GM23248 (cell line): ENCODE measurements around the gene MED12L. TPM values are rescaled to one million over a fixed set of nuclear protein-coding genes. Genes with fewer than 3 reads are reported as not detected.
A peak's percentile ranks its signal among the peaks of the same experiment; 100 is the strongest.

ENCODE experiments used
- DNase-seq: peaks from one replicate; pipeline ENCODE4 v3.0.0-alpha.2; 2015
- H2AFZ ChIP-seq: fragments of 200-600 bp; sonication (generic); 2 replicates; pipeline ENCODE4 v1.6.1; 2016; ENCODE audit warnings: antibody characterized with exemption
- H3F3A ChIP-seq: fragments of 200-600 bp; sonication (generic); 2 replicates; pipeline ENCODE4 v1.6.1; 2016; ENCODE audit warnings: mild to moderate bottlenecking, antibody characterized with exemption, mixed run types; ENCODE audit not compliant: insufficient read depth
- H3K27ac ChIP-seq: fragments of 200-600 bp; sonication (generic); 2 replicates; pipeline ENCODE4 v1.5.1; 2016; ENCODE audit warnings: mild to moderate bottlenecking
- H3K27me3 ChIP-seq: fragments of 200-600 bp; sonication (generic); replicated peaks from 2 replicates; pipeline ENCODE4 v1.6.1; 2016; ENCODE audit warnings: mild to moderate bottlenecking; ENCODE audit not compliant: insufficient read depth
- H3K36me3 ChIP-seq: fragments of 200-600 bp; sonication (generic); 2 replicates; pipeline ENCODE4 v1.6.1; 2016; ENCODE audit warnings: low read depth, mild to moderate bottlenecking
- H3K4me1 ChIP-seq: fragments of 200-600 bp; sonication (generic); 2 replicates; pipeline ENCODE4 v1.6.1; 2016; ENCODE audit warnings: mild to moderate bottlenecking; ENCODE audit not compliant: insufficient read depth
- H3K4me2 ChIP-seq: fragments of 200-600 bp; sonication (generic); one replicate; pipeline ENCODE4 v1.6.1; 2016; ENCODE audit warnings: mild to moderate bottlenecking; ENCODE audit not compliant: unreplicated experiment
- H3K4me3 ChIP-seq: fragments of 200-600 bp; sonication (generic); 2 replicates; pipeline ENCODE4 v1.5.1; 2016; ENCODE audit warnings: mild to moderate bottlenecking
- H3K79me2 ChIP-seq: fragments of 200-600 bp; sonication (generic); 2 replicates; pipeline ENCODE4 v1.6.1; 2016; ENCODE audit warnings: mild to moderate bottlenecking; ENCODE audit not compliant: insufficient read depth
- H3K9ac ChIP-seq: fragments of 200-600 bp; sonication (generic); 2 replicates; pipeline ENCODE4 v1.6.1; 2016; ENCODE audit warnings: mild to moderate bottlenecking
- H3K9me2 ChIP-seq: fragments of 200-600 bp; sonication (generic); 2 replicates; pipeline ENCODE4 v1.6.1; 2016; ENCODE audit warnings: mixed run types, mild to moderate bottlenecking, moderate library complexity; ENCODE audit not compliant: insufficient read depth
- H3K9me3 ChIP-seq: fragments of 200-600 bp; sonication (generic); one replicate; pipeline ENCODE4 v1.6.1; 2017; ENCODE audit warnings: low read depth
- H4K20me1 ChIP-seq: fragments of 200-600 bp; sonication (generic); 2 replicates; pipeline ENCODE4 v1.6.0; 2016; ENCODE audit not compliant: insufficient read depth
- EZH2 ChIP-seq: fragments of 200-600 bp; sonication (generic); IDR thresholded peaks from 2 replicates; pipeline ENCODE4 v1.6.1; 2018; ENCODE audit warnings: antibody characterized with exemption, mild to moderate bottlenecking; ENCODE audit not compliant: insufficient read depth, poor library complexity, severe bottlenecking
- EZH2phosphoT487 ChIP-seq: fragments of 200-600 bp; sonication (generic); IDR thresholded peaks from 2 replicates; pipeline ENCODE4 v1.6.1; 2018; ENCODE audit warnings: antibody characterized with exemption, moderate library complexity, mild to moderate bottlenecking, low read depth; ENCODE audit not compliant: insufficient read depth
- WGBS, 2 experiments: methylation state at CpG; one replicate each; pipeline ENCODE4 v1.1.6; 2015 to 2017; ENCODE audit warnings: low lambda C conversion rate in 2 of 2, low coverage in 1 of 2; ENCODE audit errors: missing lambda C conversion rate in 2 of 2; 5-methylcytosine and 5-hydroxymethylcytosine counted together
- in situ Hi-C: fragments of 300-500 bp; cut with MboI; formaldehyde crosslinking; loops from 2 replicates; pipeline ENCODE4 v1.15.0; 2020
- polyA plus RNA-seq: library from polyadenylated mRNA; unstranded; fragments of >200 nt; fragmentation: Nextera tagmentation; extraction: Ambion mirVana; gene quantifications from 2 replicates; pipeline ENCODE4 v1.2.1, GENCODE V29; 2016
- total RNA-seq: library from RNA; depleted of rRNA; stranded (reverse); fragments of >200 nt; shearing (Covaris generic); gene quantifications from 2 replicates; pipeline ENCODE4 v1.2.3, GENCODE V29; 2014; rRNA removed

Gene MED12L, protein sequence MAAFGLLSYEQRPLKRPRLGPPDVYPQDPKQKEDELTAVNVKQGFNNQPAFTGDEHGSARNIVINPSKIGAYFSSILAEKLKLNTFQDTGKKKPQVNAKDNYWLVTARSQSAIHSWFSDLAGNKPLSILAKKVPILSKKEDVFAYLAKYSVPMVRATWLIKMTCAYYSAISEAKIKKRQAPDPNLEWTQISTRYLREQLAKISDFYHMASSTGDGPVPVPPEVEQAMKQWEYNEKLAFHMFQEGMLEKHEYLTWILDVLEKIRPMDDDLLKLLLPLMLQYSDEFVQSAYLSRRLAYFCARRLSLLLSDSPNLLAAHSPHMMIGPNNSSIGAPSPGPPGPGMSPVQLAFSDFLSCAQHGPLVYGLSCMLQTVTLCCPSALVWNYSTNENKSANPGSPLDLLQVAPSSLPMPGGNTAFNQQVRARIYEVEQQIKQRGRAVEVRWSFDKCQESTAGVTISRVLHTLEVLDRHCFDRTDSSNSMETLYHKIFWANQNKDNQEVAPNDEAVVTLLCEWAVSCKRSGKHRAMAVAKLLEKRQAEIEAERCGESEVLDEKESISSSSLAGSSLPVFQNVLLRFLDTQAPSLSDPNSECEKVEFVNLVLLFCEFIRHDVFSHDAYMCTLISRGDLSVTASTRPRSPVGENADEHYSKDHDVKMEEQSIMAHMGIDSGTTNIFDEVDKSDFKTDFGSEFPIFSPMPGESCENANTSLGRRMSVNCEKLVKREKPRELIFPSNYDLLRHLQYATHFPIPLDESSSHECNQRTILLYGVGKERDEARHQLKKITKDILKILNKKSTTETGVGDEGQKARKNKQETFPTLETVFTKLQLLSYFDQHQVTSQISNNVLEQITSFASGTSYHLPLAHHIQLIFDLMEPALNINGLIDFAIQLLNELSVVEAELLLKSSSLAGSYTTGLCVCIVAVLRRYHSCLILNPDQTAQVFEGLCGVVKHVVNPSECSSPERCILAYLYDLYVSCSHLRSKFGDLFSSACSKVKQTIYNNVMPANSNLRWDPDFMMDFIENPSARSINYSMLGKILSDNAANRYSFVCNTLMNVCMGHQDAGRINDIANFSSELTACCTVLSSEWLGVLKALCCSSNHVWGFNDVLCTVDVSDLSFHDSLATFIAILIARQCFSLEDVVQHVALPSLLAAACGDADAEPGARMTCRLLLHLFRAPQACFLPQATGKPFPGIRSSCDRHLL (N-terminal part only)
- total RNA-seq (0.13 and 0.32 TPM in 2 replicates), polyA plus RNA-seq (0.13 and 0.51 TPM in 2 replicates)

DNA sequence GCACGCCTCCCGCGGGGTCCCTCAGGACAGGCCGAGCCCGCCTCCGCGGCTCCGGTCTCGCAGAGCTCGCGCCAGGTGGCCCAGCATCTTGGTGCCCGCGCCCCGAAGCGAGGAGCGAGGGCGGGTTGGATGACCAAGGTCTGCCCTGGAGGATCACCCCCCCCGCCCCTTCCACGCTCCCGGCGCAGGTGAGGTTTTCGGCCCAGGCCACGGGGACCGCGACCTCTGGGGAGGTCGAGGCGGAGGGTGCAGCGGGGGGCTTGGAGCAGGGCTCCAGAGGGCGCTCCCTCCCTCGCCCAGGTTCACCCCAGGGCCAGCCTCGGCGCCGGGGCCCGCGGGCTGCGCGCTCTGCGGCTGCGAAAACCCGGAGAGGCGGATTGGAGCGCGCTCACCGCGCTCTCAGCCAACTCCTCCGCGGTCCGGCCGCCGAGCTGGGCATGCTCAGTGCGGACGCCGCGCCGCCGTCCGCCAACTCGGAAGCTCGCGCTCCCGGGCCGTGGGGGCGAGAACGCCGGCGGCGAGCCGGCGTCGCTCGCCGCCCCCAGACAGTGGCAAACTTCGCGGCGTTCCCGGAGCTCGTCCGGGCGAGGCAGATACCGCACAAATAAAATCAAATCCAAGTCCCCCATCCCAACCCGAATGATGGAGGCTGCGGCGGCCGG, at the start of gene MED12L:
Gene MED12L (plus strand): TSS at position 438 of the 662 bp plus-strand sequence. CDS start 1,263 bp downstream, outside the sequence.
- Histone ChIP-seq H3K4me2 (peak within 1 kb of the TSS; percentile 65), H3F3A (no peaks in the 10 kb centered on the region), H3K27ac (no peak within 1 kb of the TSS), H3K9me2 (no peaks in the 10 kb centered on the region), H2AFZ (peak within 1 kb of the TSS; percentile 79), H3K4me3 (peak within 1 kb of the TSS; percentile 70), H3K79me2 (no peaks in the 10 kb centered on the region), H3K27me3 (peaks cover 28% of the 10 kb centered on the region; the same call in 1 of the 2 replicates), H4K20me1 (no peaks in the 10 kb centered on the region), H3K9ac (peak within 1 kb of the TSS; percentile 22; the same call in 1 of the 2 replicates), H3K36me3 (no peaks in the 10 kb centered on the region), H3K4me1 (no peaks in the 10 kb centered on the region), H3K9me3 (no peaks in the 10 kb centered on the region)
- WGBS, 2 experiments = 3 to 4% methylated on average over 34 to 77 of the region's 84 CpGs
- DNase-seq = peak; percentile 90
- TF ChIP-seq EZH2 = no peak
- TF ChIP-seq EZH2phosphoT487 = no peak
- in situ Hi-C loops = no loop called here

DNA sequence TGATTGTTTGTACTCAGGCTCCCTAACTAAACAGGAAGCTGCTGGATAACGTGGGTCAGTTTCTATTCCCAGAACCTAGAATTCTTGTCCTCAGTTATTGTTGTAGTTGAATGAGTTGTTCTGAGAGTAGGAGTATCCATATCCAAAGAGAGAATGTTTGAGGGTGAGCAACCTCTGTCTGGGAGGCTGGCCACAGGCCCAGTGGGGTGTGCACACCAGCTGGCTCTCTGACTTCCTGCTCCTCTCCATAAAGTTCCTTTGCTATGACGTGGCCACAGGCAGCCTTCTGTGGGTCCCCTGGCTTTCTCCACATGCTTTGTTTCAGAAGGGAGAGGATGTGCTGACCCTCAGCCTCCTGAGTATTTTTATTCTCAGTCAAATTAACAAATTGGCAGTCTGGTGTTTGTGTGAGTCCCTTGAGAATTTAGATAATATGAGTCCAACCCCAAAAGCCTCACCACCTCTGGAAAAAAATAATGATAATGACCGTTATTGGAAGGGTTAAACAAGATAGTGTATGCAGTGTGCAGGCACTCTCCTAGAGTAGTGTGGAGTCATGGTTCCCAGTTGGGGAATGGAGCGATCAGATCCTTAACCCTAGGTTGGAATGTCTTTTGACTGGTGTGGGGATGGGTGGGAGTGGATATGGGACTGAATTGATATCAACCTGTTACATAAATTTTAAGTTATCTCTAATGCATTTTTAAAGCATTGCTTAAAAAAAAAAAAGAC, 47.6 kb upstream of the MED12L start:
- in situ Hi-C loops = no loop called here
- Histone ChIP-seq H3K9me2 (no peaks in the 10 kb centered on the region), H3K4me2 (peak overlapping the region; percentile 66), H3K4me3 (peak overlapping the region; percentile 24; the same call in 1 of the 2 replicates), H3F3A (peaks cover 11% of the 10 kb centered on the region; the same call in 1 of the 2 replicates), H2AFZ (peak overlapping the region; percentile 58), H3K27ac (peak overlapping the region; percentile 60), H3K4me1 (peaks cover 14% of the 10 kb centered on the region), H3K36me3 (no peaks in the 10 kb centered on the region), H3K27me3 (no peaks in the 10 kb centered on the region), H3K9ac (no peak overlapping the region), H4K20me1 (no peaks in the 10 kb centered on the region), H3K79me2 (no peaks in the 10 kb centered on the region), H3K9me3 (no peaks in the 10 kb centered on the region)
- WGBS, 2 experiments = 16 to 25% methylated on average over 4 of the region's 4 CpGs
- TF ChIP-seq EZH2phosphoT487 (no peak), EZH2 (no peak)
- peak; percentile 97 for DNase-seq

DNA sequence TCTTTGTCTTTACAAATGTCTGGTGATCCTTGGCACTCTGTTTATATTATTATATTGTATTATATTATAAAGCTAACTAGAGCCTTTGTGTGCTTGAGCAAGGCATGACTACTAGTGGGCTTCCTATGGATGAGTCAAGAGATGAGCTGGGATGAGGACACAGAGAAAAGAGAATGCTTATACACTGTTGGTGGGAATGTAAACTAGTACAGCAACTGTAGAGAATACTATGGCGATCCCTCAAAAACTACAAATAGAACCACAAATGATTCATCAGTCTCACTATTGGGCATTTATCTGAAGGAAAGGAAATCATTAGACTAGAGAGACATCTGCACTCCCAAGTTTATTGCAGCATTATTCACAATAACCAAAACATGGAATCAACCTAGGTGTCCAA, 40.8 kb upstream of the MED12L start:
- DNase-seq = peak; percentile 55
- Histone ChIP-seq H3K36me3 (no peaks in the 10 kb centered on the region), H3K79me2 (no peaks in the 10 kb centered on the region), H3K9me3 (no peaks in the 10 kb centered on the region), H4K20me1 (no peaks in the 10 kb centered on the region), H3K4me3 (no peak overlapping the region), H2AFZ (no peak overlapping the region), H3K27ac (no peak overlapping the region), H3K27me3 (no peaks in the 10 kb centered on the region), H3K9ac (no peak overlapping the region), H3K4me2 (no peak overlapping the region), H3K4me1 (no peaks in the 10 kb centered on the region), H3F3A (0 out of 2 replicates have a peak, but pooled peaks cover 6% of the 10 kb centered on the region), H3K9me2 (no peaks in the 10 kb centered on the region)
- in situ Hi-C loops = no loop called here
- 7 to 43% methylated on average over 1 of the region's 1 CpG for WGBS, 2 experiments
- no peak for TF ChIP-seq EZH2
- TF ChIP-seq EZH2phosphoT487 = no peak
